Neural cell (in vitro differentiated cells): ENCODE data around the gene TTC9B.

Experiments used
- POLR2AphosphoS5 ChIP-seq: IDR thresholded peaks from 2 replicates; pipeline ENCODE4 v1.6.1; 2012
- RAD21 ChIP-seq: fragments of 450-650 bp; conservative IDR thresholded peaks from 2 replicates; pipeline ENCODE4 v1.6.1; 2014; ENCODE audit warnings: antibody characterized with exemption, mild to moderate bottlenecking, moderate library complexity
- TF ChIP-seq, protein P1 (sequence below): fragments of 450-650 bp; IDR thresholded peaks from 2 replicates; pipeline ENCODE4 v1.5.1; 2014; ENCODE audit warnings: antibody characterized with exemption, mild to moderate bottlenecking, moderate library complexity; ENCODE audit not compliant: poor library complexity, severe bottlenecking

DNA sequence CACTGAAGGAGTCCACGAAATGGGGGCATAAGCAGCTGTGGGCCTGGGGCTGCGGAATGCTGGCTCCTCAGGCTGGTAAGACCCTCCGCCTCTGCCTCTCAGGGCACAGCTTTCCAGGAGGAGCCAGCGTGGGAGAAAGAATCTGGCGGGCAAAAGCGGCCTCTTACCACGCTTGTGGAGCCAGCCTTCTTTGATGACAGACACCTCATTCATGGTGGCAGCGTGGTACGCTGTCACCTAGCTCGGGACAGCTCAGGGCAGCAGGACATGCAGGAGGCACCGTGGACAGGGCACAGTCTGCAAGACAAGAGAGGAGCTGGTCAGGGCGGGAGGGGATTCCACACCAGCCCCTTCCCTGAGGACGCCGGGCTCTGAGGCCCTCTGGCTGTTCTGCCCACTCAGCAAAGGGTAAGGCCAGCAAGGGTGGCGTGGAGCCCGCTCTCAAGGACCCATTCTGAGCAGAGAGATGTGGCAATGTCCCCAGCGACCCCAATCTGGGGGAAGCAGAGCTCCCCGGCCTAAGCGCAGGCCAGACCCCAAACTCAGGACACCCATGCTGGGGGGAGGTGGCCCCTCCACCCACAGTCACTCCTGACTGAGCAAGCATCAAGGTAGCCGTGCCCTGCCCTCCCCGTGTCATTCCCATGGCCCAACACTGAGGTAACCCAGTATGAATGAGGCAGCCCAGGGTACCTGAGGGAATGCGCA is 47.0 kb upstream of the TTC9B start:
- TF ChIP-seq, protein P1, sequence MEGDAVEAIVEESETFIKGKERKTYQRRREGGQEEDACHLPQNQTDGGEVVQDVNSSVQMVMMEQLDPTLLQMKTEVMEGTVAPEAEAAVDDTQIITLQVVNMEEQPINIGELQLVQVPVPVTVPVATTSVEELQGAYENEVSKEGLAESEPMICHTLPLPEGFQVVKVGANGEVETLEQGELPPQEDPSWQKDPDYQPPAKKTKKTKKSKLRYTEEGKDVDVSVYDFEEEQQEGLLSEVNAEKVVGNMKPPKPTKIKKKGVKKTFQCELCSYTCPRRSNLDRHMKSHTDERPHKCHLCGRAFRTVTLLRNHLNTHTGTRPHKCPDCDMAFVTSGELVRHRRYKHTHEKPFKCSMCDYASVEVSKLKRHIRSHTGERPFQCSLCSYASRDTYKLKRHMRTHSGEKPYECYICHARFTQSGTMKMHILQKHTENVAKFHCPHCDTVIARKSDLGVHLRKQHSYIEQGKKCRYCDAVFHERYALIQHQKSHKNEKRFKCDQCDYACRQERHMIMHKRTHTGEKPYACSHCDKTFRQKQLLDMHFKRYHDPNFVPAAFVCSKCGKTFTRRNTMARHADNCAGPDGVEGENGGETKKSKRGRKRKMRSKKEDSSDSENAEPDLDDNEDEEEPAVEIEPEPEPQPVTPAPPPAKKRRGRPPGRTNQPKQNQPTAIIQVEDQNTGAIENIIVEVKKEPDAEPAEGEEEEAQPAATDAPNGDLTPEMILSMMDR = no peak
- TF ChIP-seq POLR2AphosphoS5 = no peak
- TF ChIP-seq RAD21 = no peak
